NB4 (cell line): Measurements from ENCODE around the gene CUEDC1.

Source experiments
- CTCF ChIP-seq: IDR thresholded peaks from one replicate; pipeline ENCODE4 v1.5.1; 2012; ENCODE audit warnings: low read depth, low read length
- POLR2A ChIP-seq: IDR thresholded peaks from 2 replicates; pipeline ENCODE4 v1.6.1; 2011; ENCODE audit warnings: mild to moderate bottlenecking; ENCODE audit not compliant: insufficient read length; ENCODE audit errors: extremely low read depth

GRCh38 chr17:57916925-57917858, 38.0 kb downstream of the CUEDC1 start:
- TF ChIP-seq CTCF (peak; percentile 2), POLR2A (no peak)
